HG03060 (cell line): ENCODE results near the gene PLSCR4.

Experiments used
- ATAC-seq: cut with Tn5 transposase; IDR thresholded peaks from one replicate; pipeline ENCODE4 v1.9.1; 2021; ENCODE audit warnings: low read depth, moderate number of reproducible peaks; ENCODE audit not compliant: unreplicated experiment

The PLSCR4 gene

GRCh38 chr3:146196789-146197188, 54.1 kb downstream of the PLSCR4 start:
- no peak for ATAC-seq

GRCh38 chr3:146195605-146196004, 55.3 kb downstream of the PLSCR4 start:
- no peak for ATAC-seq

- ATAC-seq, result no peak
These were observed 55.9 kb downstream of the PLSCR4 start for GRCh38 chr3:146195030-146195429.

GRCh38 chr3:146191051-146191450, 59.9 kb downstream of the PLSCR4 start:
- ATAC-seq, result no peak

GRCh38 chr3:146189519-146190173, 61.3 kb downstream of the PLSCR4 start:
- ATAC-seq, result peak; percentile 95

- ATAC-seq, result no peak
These were observed 63.5 kb downstream of the PLSCR4 start for GRCh38 chr3:146187334-146187950.

- ATAC-seq, result no peak
These were observed 66.5 kb downstream of the PLSCR4 start for GRCh38 chr3:146184241-146185015.

- ATAC-seq, result no peak
These were observed 69.7 kb downstream of the PLSCR4 start for GRCh38 chr3:146181216-146181615.

GRCh38 chr3:146180376-146180775, 70.5 kb downstream of the PLSCR4 start:
- no peak for ATAC-seq

- no peak for ATAC-seq
These were observed 72.8 kb downstream of the PLSCR4 start for GRCh38 chr3:146178006-146178689.

- no peak for ATAC-seq
These were observed 73.4 kb downstream of the PLSCR4 start for GRCh38 chr3:146177519-146177918.

GRCh38 chr3:146177072-146177471, 73.8 kb downstream of the PLSCR4 start:
- no peak for ATAC-seq

- no peak for ATAC-seq
These were observed 78.3 kb downstream of the PLSCR4 start for GRCh38 chr3:146172586-146172985.

- ATAC-seq, result no peak
These were observed 80.3 kb downstream of the PLSCR4 start for GRCh38 chr3:146170591-146170990.

GRCh38 chr3:146169891-146170290, 81.0 kb downstream of the PLSCR4 start:
- ATAC-seq, result no peak

GRCh38 chr3:146166826-146167225, 84.1 kb downstream of the PLSCR4 start:
- no peak for ATAC-seq

- ATAC-seq, result no peak
These were observed 84.5 kb downstream of the PLSCR4 start for GRCh38 chr3:146166415-146166821.

- no peak for ATAC-seq
These were observed 85.0 kb downstream of the PLSCR4 start for GRCh38 chr3:146165877-146166276.

- no peak for ATAC-seq
These were observed 85.7 kb downstream of the PLSCR4 start for GRCh38 chr3:146164971-146165769.

GRCh38 chr3:146164506-146164905, 86.4 kb downstream of the PLSCR4 start:
- no peak for ATAC-seq
